MM.1S (cell line): ENCODE results near the gene ZNF618.
"Not testable (repeated sequence)": the region's sequence is repeated elsewhere in the genome, so short reads cannot be mapped to it uniquely, and the experiment has no call there.

Source experiments
- CTCF ChIP-seq: fragments of 300-600 bp; sonication (generic); IDR thresholded peaks from 2 replicates; pipeline ENCODE4 v1.5.1; 2016; ENCODE audit warnings: antibody characterized with exemption, low read length, mixed read lengths
- EZH2 ChIP-seq: fragments of 300-600 bp; sonication (generic); optimal IDR thresholded peaks from 2 replicates; pipeline ENCODE3; 2017; ENCODE audit warnings: low read depth, mild to moderate bottlenecking, antibody characterized with exemption, low read length, mixed read lengths

GRCh38 chr9:113997064-113997463, 121.0 kb downstream of the ZNF618 start:
- not testable (repeated sequence) for TF ChIP-seq CTCF, EZH2
